Stimulated activated CD4-positive, alpha-beta T cell treated with anti-CD3 and anti-CD28 coated beads, Interleukin-1b, Interleukin-23, amount 100 ng/mL, for 1 hour (primary cell): ENCODE results near the gene KLHDC4.

ENCODE experiments used
- DNase-seq, 2 donors: peaks; one replicate each; pipeline ENCODE4 v3.0.0-alpha.2; 2020; ENCODE audit warnings: low read depth in 2 of 2

KLHDC4 gene

GRCh38 chr16:87661561-87661960 lies 104.2 kb downstream of the KLHDC4 start:
- DNase-seq: no peak

- no peak for DNase-seq
Observed at GRCh38 chr16:87658564-87659225, 107.1 kb downstream of the KLHDC4 start.
